Loucy (cell line): ENCODE measurements around the gene MPC1L.
"Not testable (repeated sequence)": the region's sequence is repeated elsewhere in the genome, so short reads cannot be mapped to it uniquely, and the experiment has no call there.

Source experiments
- H2AFZ ChIP-seq: fragments of 200-600 bp; sonication (generic); 2 replicates; pipeline ENCODE4 v1.6.0; 2016; ENCODE audit warnings: antibody characterized with exemption, mild to moderate bottlenecking, low read length, moderate library complexity
- H3F3A ChIP-seq: fragments of 200-600 bp; 2 replicates; pipeline ENCODE4 v1.6.0; 2016; ENCODE audit warnings: antibody characterized with exemption, low read depth, mild to moderate bottlenecking
- H3K27me3 ChIP-seq: fragments of 200-600 bp; sonication (generic); 2 replicates; pipeline ENCODE4 v1.6.1; 2014; ENCODE audit warnings: low read length, mild to moderate bottlenecking; ENCODE audit not compliant: insufficient read depth, poor library complexity, severe bottlenecking
- H3K36me3 ChIP-seq: fragments of 200-600 bp; sonication (generic); 2 replicates; pipeline ENCODE4 v1.6.1; 2016; ENCODE audit warnings: low read length; ENCODE audit not compliant: insufficient read depth
- H3K4me1 ChIP-seq: fragments of 200-600 bp; sonication (generic); 2 replicates; pipeline ENCODE4 v1.5.1; 2014; ENCODE audit warnings: low read length, mild to moderate bottlenecking; ENCODE audit not compliant: insufficient read depth, poor library complexity, severe bottlenecking
- H3K4me2 ChIP-seq: fragments of 200-600 bp; sonication (generic); 2 replicates; pipeline ENCODE4 v1.6.0; 2014; ENCODE audit warnings: antibody characterized with exemption, low read length, low read depth, mild to moderate bottlenecking; ENCODE audit not compliant: poor library complexity, severe bottlenecking
- H3K4me3 ChIP-seq: fragments of 200-600 bp; sonication (generic); 2 replicates; pipeline ENCODE4 v1.5.1; 2014; ENCODE audit warnings: low read length, mild to moderate bottlenecking, mixed read lengths; ENCODE audit not compliant: poor library complexity, severe bottlenecking
- H3K79me2 ChIP-seq: fragments of 200-600 bp; sonication (generic); 2 replicates; pipeline ENCODE4 v1.6.1; 2014; ENCODE audit warnings: low read length; ENCODE audit not compliant: insufficient read depth
- H3K9ac ChIP-seq: fragments of 200-600 bp; sonication (generic); 2 replicates; pipeline ENCODE4 v1.6.0; 2014; ENCODE audit warnings: mild to moderate bottlenecking, low read depth, low read length, moderate library complexity; ENCODE audit not compliant: poor library complexity, severe bottlenecking
- H3K9me2 ChIP-seq: fragments of 200-600 bp; sonication (generic); replicated peaks from 2 replicates; pipeline ENCODE4 v1.6.1; 2016; ENCODE audit warnings: low read depth, low read length, mixed read lengths
- H3K9me3 ChIP-seq: fragments of 200-600 bp; sonication (generic); 2 replicates; pipeline ENCODE4 v1.6.1; 2014; ENCODE audit warnings: mild to moderate bottlenecking, antibody characterized with exemption, low read length, low read depth; ENCODE audit not compliant: insufficient read depth
- H4K20me1 ChIP-seq: fragments of 200-600 bp; sonication (generic); 2 replicates; pipeline ENCODE4 v1.6.0; 2014; ENCODE audit warnings: antibody characterized with exemption, low read length, mild to moderate bottlenecking; ENCODE audit not compliant: insufficient read depth, poor library complexity, severe bottlenecking
- EZH2phosphoT487 ChIP-seq: fragments of 200-600 bp; IDR thresholded peaks from 2 replicates; pipeline ENCODE4 v1.6.1; 2018; ENCODE audit warnings: antibody characterized with exemption, mild to moderate bottlenecking, moderate library complexity, borderline replicate concordance
- TF ChIP-seq, protein P1 (sequence below): fragments of 200-600 bp; sonication (generic); conservative IDR thresholded peaks from 2 replicates; pipeline ENCODE4 v1.5.1; 2014; ENCODE audit warnings: mild to moderate bottlenecking, antibody characterized with exemption, low read length

The MPC1L gene

DNA sequence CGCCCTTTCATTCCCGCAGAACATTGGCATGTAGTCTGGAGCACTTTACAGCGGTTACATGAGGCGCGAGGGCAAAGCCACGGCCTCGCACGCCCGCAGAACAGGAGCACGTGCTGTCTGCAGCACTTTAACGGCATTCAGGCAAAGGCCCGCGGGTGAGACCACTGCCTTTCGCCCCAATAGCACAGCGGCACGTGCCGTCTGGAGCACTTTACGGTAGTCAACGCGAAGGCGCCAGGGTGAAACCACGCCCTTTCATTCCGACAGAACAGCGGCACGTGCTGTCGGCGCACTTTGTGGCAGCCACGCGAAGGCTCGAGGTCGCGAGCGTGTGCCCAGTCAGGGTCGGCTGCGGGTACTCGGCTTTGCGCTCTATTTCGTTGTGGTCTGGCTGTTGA lies at the start of gene MPC1L:
Gene MPC1L, plus strand, starts transcription at position 290 of the 398 bp plus-strand sequence. CDS start 138 bp downstream, outside the sequence.
- Histone ChIP-seq H2AFZ (no peak within 1 kb of the TSS), H3K4me2 (no peak within 1 kb of the TSS), H3F3A (no peaks in the 10 kb centered on the region), H3K36me3 (peaks cover 8% of the 10 kb centered on the region; the same call in 1 of the 2 replicates), H3K4me3 (no peak within 1 kb of the TSS), H3K9me2 (no peaks in the 10 kb centered on the region), H3K9me3 (no peaks in the 10 kb centered on the region), H3K4me1 (no peaks in the 10 kb centered on the region), H4K20me1 (no peaks in the 10 kb centered on the region), H3K79me2 (no peaks in the 10 kb centered on the region), H3K9ac (no peak within 1 kb of the TSS), H3K27me3 (no peaks in the 10 kb centered on the region)
- no peak for TF ChIP-seq EZH2phosphoT487
- TF ChIP-seq, protein P1, sequence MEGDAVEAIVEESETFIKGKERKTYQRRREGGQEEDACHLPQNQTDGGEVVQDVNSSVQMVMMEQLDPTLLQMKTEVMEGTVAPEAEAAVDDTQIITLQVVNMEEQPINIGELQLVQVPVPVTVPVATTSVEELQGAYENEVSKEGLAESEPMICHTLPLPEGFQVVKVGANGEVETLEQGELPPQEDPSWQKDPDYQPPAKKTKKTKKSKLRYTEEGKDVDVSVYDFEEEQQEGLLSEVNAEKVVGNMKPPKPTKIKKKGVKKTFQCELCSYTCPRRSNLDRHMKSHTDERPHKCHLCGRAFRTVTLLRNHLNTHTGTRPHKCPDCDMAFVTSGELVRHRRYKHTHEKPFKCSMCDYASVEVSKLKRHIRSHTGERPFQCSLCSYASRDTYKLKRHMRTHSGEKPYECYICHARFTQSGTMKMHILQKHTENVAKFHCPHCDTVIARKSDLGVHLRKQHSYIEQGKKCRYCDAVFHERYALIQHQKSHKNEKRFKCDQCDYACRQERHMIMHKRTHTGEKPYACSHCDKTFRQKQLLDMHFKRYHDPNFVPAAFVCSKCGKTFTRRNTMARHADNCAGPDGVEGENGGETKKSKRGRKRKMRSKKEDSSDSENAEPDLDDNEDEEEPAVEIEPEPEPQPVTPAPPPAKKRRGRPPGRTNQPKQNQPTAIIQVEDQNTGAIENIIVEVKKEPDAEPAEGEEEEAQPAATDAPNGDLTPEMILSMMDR: no peak

GRCh38 chrX:40573763-40574162 lies 49.5 kb upstream of the MPC1L start:
- Histone ChIP-seq H2AFZ (peak overlapping the region; percentile 76; the same call in 1 of the 2 replicates), H3K9me3 (no peaks in the 10 kb centered on the region), H3K36me3 (no peaks in the 10 kb centered on the region), H4K20me1 (no peaks in the 10 kb centered on the region), H3F3A (no peaks in the 10 kb centered on the region), H3K9ac (no peak overlapping the region), H3K79me2 (no peaks in the 10 kb centered on the region), H3K27me3 (no peaks in the 10 kb centered on the region), H3K4me3 (no peak overlapping the region), H3K9me2 (no peaks in the 10 kb centered on the region), H3K4me2 (no peak overlapping the region), H3K4me1 (no peaks in the 10 kb centered on the region)
- no peak for TF ChIP-seq EZH2phosphoT487
- TF ChIP-seq, protein P1: peak; percentile 71

GRCh38 chrX:40575411-40575810 lies 47.8 kb upstream of the MPC1L start:
- H3K4me2 ChIP-seq, H3K36me3 ChIP-seq, H3F3A ChIP-seq, H3K9me3 ChIP-seq, H2AFZ ChIP-seq, H3K9me2 ChIP-seq, H3K4me1 ChIP-seq, H3K27me3 ChIP-seq, H3K9ac ChIP-seq, H4K20me1 ChIP-seq, H3K4me3 ChIP-seq, H3K79me2 ChIP-seq: not testable (repeated sequence)

DNA sequence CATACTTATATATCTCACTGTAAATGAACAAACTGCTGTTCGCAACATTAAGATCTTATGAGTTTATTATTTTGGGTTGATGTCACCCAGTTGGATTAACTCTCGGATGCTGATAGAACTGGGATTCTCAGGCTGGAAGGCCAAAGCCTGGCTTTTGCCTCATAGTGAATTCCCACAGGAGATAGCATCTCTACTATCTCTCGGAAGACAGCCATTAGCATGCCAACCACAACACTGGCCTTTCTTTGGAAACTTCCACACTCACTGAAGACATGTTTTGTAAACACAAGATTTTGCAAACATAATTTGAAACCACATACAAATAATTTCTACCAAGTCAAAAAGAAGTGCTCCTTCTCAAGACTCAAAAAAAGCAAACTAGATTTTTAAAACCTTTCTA lies 46.9 kb upstream of the MPC1L start:
- no peaks in the 10 kb centered on the region for H3K9me3 ChIP-seq
- no peak overlapping the region for H2AFZ ChIP-seq
- no peaks in the 10 kb centered on the region for H3K36me3 ChIP-seq
- no peaks in the 10 kb centered on the region for H3K27me3 ChIP-seq
- H3K4me2 ChIP-seq: no peak overlapping the region
- no peak for TF ChIP-seq EZH2phosphoT487
- TF ChIP-seq, protein P1: no peak
- peaks cover 2% of the 10 kb centered on the region for H4K20me1 ChIP-seq
- H3K9me2 ChIP-seq: no peaks in the 10 kb centered on the region
- H3K4me3 ChIP-seq: no peak overlapping the region
- H3F3A ChIP-seq: no peaks in the 10 kb centered on the region
- no peak overlapping the region for H3K9ac ChIP-seq
- peaks cover 3% of the 10 kb centered on the region for H3K79me2 ChIP-seq
- no peaks in the 10 kb centered on the region for H3K4me1 ChIP-seq
